Upper lobe of left lung (tissue), 4 donors: Measurements from ENCODE around the gene EXOC1.

Source experiments
- EP300 ChIP-seq, 4 donors: sonication (generic); formaldehyde crosslinking; IDR thresholded peaks; one replicate each; pipeline ENCODE4 v1.5.1; 2017; ENCODE audit warnings: antibody characterized with exemption in 4 of 4, control low read depth in 2 of 4
- POLR2A ChIP-seq, 4 donors: fragments of 450-650 bp; IDR thresholded peaks; one replicate each; pipeline ENCODE4 v1.5.1; 2016 to 2017; ENCODE audit warnings: antibody characterized with exemption in 4 of 4, mild to moderate bottlenecking in 2 of 4
- TF ChIP-seq, protein P1 (sequence below), 6 experiments: fragments of 450-650 bp in 4 of 6; fragments of 200-600 bp in 2 of 6; sonication (generic) in 2 of 6; IDR thresholded peaks; one replicate each; pipeline ENCODE4 v1.5.1; 2016 to 2019; ENCODE audit warnings: antibody characterized with exemption in 6 of 6

DNA sequence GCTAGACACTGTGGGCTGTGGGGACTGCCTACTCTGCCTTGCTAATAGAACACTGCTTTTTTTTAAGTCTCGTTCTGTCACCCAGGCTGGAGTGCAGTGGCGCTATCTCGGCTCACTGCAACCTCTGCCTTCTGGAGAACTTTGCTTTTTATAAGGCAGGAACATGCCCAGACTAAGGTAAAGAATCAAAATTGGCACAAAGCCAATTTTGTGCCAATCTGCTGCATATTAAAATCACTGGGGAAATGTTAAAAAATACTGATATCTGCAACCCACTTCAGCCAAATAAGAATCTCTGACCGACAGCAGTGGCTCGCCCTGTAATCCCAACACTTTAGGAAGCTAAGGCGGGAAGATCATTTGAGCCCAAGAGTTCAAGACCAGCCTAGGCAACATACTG lies 58.8 kb downstream of the EXOC1 start:
- TF ChIP-seq, protein P1, sequence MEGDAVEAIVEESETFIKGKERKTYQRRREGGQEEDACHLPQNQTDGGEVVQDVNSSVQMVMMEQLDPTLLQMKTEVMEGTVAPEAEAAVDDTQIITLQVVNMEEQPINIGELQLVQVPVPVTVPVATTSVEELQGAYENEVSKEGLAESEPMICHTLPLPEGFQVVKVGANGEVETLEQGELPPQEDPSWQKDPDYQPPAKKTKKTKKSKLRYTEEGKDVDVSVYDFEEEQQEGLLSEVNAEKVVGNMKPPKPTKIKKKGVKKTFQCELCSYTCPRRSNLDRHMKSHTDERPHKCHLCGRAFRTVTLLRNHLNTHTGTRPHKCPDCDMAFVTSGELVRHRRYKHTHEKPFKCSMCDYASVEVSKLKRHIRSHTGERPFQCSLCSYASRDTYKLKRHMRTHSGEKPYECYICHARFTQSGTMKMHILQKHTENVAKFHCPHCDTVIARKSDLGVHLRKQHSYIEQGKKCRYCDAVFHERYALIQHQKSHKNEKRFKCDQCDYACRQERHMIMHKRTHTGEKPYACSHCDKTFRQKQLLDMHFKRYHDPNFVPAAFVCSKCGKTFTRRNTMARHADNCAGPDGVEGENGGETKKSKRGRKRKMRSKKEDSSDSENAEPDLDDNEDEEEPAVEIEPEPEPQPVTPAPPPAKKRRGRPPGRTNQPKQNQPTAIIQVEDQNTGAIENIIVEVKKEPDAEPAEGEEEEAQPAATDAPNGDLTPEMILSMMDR (IDR thresholded peaks at IDR 0.05): no peak
- TF ChIP-seq POLR2A (IDR thresholded peaks at IDR 0.05) (no peak), EP300 (IDR thresholded peaks at IDR 0.05) (no peak)
